Stimulated activated naive CD8-positive, alpha-beta T cell treated with anti-CD3 and anti-CD28 coated beads, Interleukin-15, Interleukin-2, amounts not matched to agents 100 ng/mL and 50 ng/mL, for 24 hours (primary cell): ENCODE results near the gene CSNK1G3.
A peak's percentile ranks its signal among the peaks of the same experiment; 100 is the strongest.

Experiments
- H3K27ac Mint-ChIP-seq: one replicate; pipeline ENCODE4 v1.8.0; 2021; ENCODE audit warnings: mild to moderate bottlenecking, mixed read lengths
- H3K27me3 Mint-ChIP-seq: one replicate; pipeline ENCODE4 v1.8.0; 2021; ENCODE audit warnings: mixed read lengths
- H3K36me3 Mint-ChIP-seq: one replicate; pipeline ENCODE4 v1.8.0; 2021; ENCODE audit warnings: low read depth, mixed read lengths
- H3K4me1 Mint-ChIP-seq: one replicate; pipeline ENCODE4 v1.8.0; 2021; ENCODE audit warnings: low read depth, mixed read lengths
- H3K4me3 Mint-ChIP-seq: one replicate; pipeline ENCODE4 v1.8.0; 2021; ENCODE audit warnings: mild to moderate bottlenecking, mixed read lengths
- H3K9me3 Mint-ChIP-seq: one replicate; pipeline ENCODE4 v1.8.0; 2021; ENCODE audit warnings: mixed read lengths

The CSNK1G3 gene

GRCh38 chr5:123528878-123529277, 16.9 kb downstream of the CSNK1G3 start:
- Mint-ChIP-seq H3K27ac (no peak overlapping the region), H3K4me3 (no peak overlapping the region), H3K27me3 (no peaks in the 10 kb centered on the region), H3K9me3 (no peaks in the 10 kb centered on the region), H3K36me3 (peaks cover 18% of the 10 kb centered on the region), H3K4me1 (peaks cover 54% of the 10 kb centered on the region)

- no peaks in the 10 kb centered on the region for H3K9me3 Mint-ChIP-seq
- H3K4me1 Mint-ChIP-seq, result peaks cover 48% of the 10 kb centered on the region
- H3K27ac Mint-ChIP-seq, result no peak overlapping the region
- H3K27me3 Mint-ChIP-seq, result no peaks in the 10 kb centered on the region
- peaks cover 14% of the 10 kb centered on the region for H3K36me3 Mint-ChIP-seq
- H3K4me3 Mint-ChIP-seq, result no peak overlapping the region
Measured at GRCh38 chr5:123530728-123531127, 18.8 kb downstream of the CSNK1G3 start.

- Mint-ChIP-seq H3K4me3 (no peak overlapping the region), H3K36me3 (peaks cover 3% of the 10 kb centered on the region), H3K9me3 (no peaks in the 10 kb centered on the region), H3K27ac (no peak overlapping the region), H3K27me3 (no peaks in the 10 kb centered on the region), H3K4me1 (peaks cover 52% of the 10 kb centered on the region)
Measured at GRCh38 chr5:123535648-123536047, 23.7 kb downstream of the CSNK1G3 start.

GRCh38 chr5:123537256-123537655, 25.3 kb downstream of the CSNK1G3 start:
- H3K4me3 Mint-ChIP-seq, result no peak overlapping the region
- no peaks in the 10 kb centered on the region for H3K9me3 Mint-ChIP-seq
- peaks cover 7% of the 10 kb centered on the region for H3K36me3 Mint-ChIP-seq
- no peaks in the 10 kb centered on the region for H3K27me3 Mint-ChIP-seq
- no peak overlapping the region for H3K27ac Mint-ChIP-seq
- H3K4me1 Mint-ChIP-seq, result peaks cover 61% of the 10 kb centered on the region

- H3K4me1 Mint-ChIP-seq, result peaks cover 65% of the 10 kb centered on the region
- no peaks in the 10 kb centered on the region for H3K27me3 Mint-ChIP-seq
- H3K4me3 Mint-ChIP-seq, result no peak overlapping the region
- H3K36me3 Mint-ChIP-seq, result peaks cover 7% of the 10 kb centered on the region
- H3K27ac Mint-ChIP-seq, result no peak overlapping the region
- H3K9me3 Mint-ChIP-seq, result no peaks in the 10 kb centered on the region
Measured at GRCh38 chr5:123537845-123538244, 25.9 kb downstream of the CSNK1G3 start.

- Mint-ChIP-seq H3K4me1 (peaks cover 72% of the 10 kb centered on the region), H3K4me3 (no peak overlapping the region), H3K36me3 (peaks cover 7% of the 10 kb centered on the region), H3K27me3 (no peaks in the 10 kb centered on the region), H3K9me3 (no peaks in the 10 kb centered on the region), H3K27ac (no peak overlapping the region)
Measured at GRCh38 chr5:123538670-123539459, 26.9 kb downstream of the CSNK1G3 start.

GRCh38 chr5:123540534-123540933, 28.6 kb downstream of the CSNK1G3 start:
- no peaks in the 10 kb centered on the region for H3K9me3 Mint-ChIP-seq
- H3K4me1 Mint-ChIP-seq, result peaks cover 77% of the 10 kb centered on the region
- H3K27me3 Mint-ChIP-seq, result no peaks in the 10 kb centered on the region
- no peak overlapping the region for H3K4me3 Mint-ChIP-seq
- no peak overlapping the region for H3K27ac Mint-ChIP-seq
- peaks cover 7% of the 10 kb centered on the region for H3K36me3 Mint-ChIP-seq

GRCh38 chr5:123543438-123543837, 31.5 kb downstream of the CSNK1G3 start:
- Mint-ChIP-seq H3K27ac (no peak overlapping the region), H3K9me3 (no peaks in the 10 kb centered on the region), H3K27me3 (no peaks in the 10 kb centered on the region), H3K4me1 (peaks cover 76% of the 10 kb centered on the region), H3K36me3 (peaks cover 11% of the 10 kb centered on the region), H3K4me3 (no peak overlapping the region)

GRCh38 chr5:123545506-123545905, 33.5 kb downstream of the CSNK1G3 start:
- Mint-ChIP-seq H3K4me3 (no peak overlapping the region), H3K27ac (no peak overlapping the region), H3K36me3 (peaks cover 19% of the 10 kb centered on the region), H3K9me3 (no peaks in the 10 kb centered on the region), H3K27me3 (no peaks in the 10 kb centered on the region), H3K4me1 (peaks cover 79% of the 10 kb centered on the region)

GRCh38 chr5:123546657-123547056, 34.7 kb downstream of the CSNK1G3 start:
- H3K36me3 Mint-ChIP-seq, result peaks cover 21% of the 10 kb centered on the region
- no peaks in the 10 kb centered on the region for H3K9me3 Mint-ChIP-seq
- no peak overlapping the region for H3K4me3 Mint-ChIP-seq
- H3K27me3 Mint-ChIP-seq, result no peaks in the 10 kb centered on the region
- H3K27ac Mint-ChIP-seq, result no peak overlapping the region
- H3K4me1 Mint-ChIP-seq, result peaks cover 69% of the 10 kb centered on the region

GRCh38 chr5:123549256-123549904, 37.4 kb downstream of the CSNK1G3 start:
- H3K36me3 Mint-ChIP-seq, result peaks cover 29% of the 10 kb centered on the region
- no peaks in the 10 kb centered on the region for H3K27me3 Mint-ChIP-seq
- H3K9me3 Mint-ChIP-seq, result no peaks in the 10 kb centered on the region
- H3K4me3 Mint-ChIP-seq, result peak overlapping the region; percentile 52
- H3K4me1 Mint-ChIP-seq, result peaks cover 49% of the 10 kb centered on the region
- peak overlapping the region; percentile 90 for H3K27ac Mint-ChIP-seq

- Mint-ChIP-seq H3K27ac (no peak overlapping the region), H3K4me1 (peaks cover 11% of the 10 kb centered on the region), H3K36me3 (peaks cover 53% of the 10 kb centered on the region), H3K27me3 (no peaks in the 10 kb centered on the region), H3K4me3 (no peak overlapping the region), H3K9me3 (no peaks in the 10 kb centered on the region)
Measured at GRCh38 chr5:123554601-123555000, 42.6 kb downstream of the CSNK1G3 start.

GRCh38 chr5:123557907-123558306, 45.9 kb downstream of the CSNK1G3 start:
- Mint-ChIP-seq H3K36me3 (peaks cover 53% of the 10 kb centered on the region), H3K4me1 (no peaks in the 10 kb centered on the region), H3K9me3 (no peaks in the 10 kb centered on the region), H3K4me3 (no peak overlapping the region), H3K27me3 (no peaks in the 10 kb centered on the region), H3K27ac (no peak overlapping the region)

- H3K27ac Mint-ChIP-seq, result no peak overlapping the region
- H3K9me3 Mint-ChIP-seq, result no peaks in the 10 kb centered on the region
- H3K4me3 Mint-ChIP-seq, result no peak overlapping the region
- no peaks in the 10 kb centered on the region for H3K27me3 Mint-ChIP-seq
- H3K4me1 Mint-ChIP-seq, result no peaks in the 10 kb centered on the region
- peaks cover 53% of the 10 kb centered on the region for H3K36me3 Mint-ChIP-seq
Measured at GRCh38 chr5:123558762-123559433, 46.9 kb downstream of the CSNK1G3 start.

GRCh38 chr5:123559434-123559775, 47.4 kb downstream of the CSNK1G3 start:
- Mint-ChIP-seq H3K4me3 (no peak overlapping the region), H3K36me3 (peaks cover 49% of the 10 kb centered on the region), H3K27ac (no peak overlapping the region), H3K27me3 (no peaks in the 10 kb centered on the region), H3K9me3 (no peaks in the 10 kb centered on the region), H3K4me1 (no peaks in the 10 kb centered on the region)
